NT2/D1 (cell line): Measurements from ENCODE around the gene HSF2.

Experiments used
- DNase-seq: peaks from one replicate; pipeline ENCODE4 v3.0.0-alpha.2; 2011; ENCODE audit warnings: low read depth, low spot score
- H3K27me3 ChIP-seq: 2 replicates; pipeline ENCODE4 v1.6.0; 2011; ENCODE audit warnings: mild to moderate bottlenecking; ENCODE audit not compliant: insufficient read length, insufficient read depth
- H3K36me3 ChIP-seq: 2 replicates; pipeline ENCODE4 v1.6.1; 2011; ENCODE audit warnings: mild to moderate bottlenecking, low read length, mixed read lengths; ENCODE audit not compliant: insufficient read depth, insufficient read length
- H3K4me1 ChIP-seq: 2 replicates; pipeline ENCODE4 v1.5.1; 2011; ENCODE audit not compliant: insufficient read depth, insufficient read length
- H3K4me3 ChIP-seq: 2 replicates; pipeline ENCODE4 v1.5.1; 2011; ENCODE audit warnings: low read depth; ENCODE audit not compliant: insufficient read length
- H3K9ac ChIP-seq: 2 replicates; pipeline ENCODE4 v1.6.0; 2011; ENCODE audit warnings: low read depth; ENCODE audit not compliant: insufficient read length
- H3K9me3 ChIP-seq: 2 replicates; pipeline ENCODE4 v1.5.1; 2011; ENCODE audit warnings: mild to moderate bottlenecking, low read length; ENCODE audit not compliant: insufficient read depth
- SUZ12 ChIP-seq: IDR thresholded peaks from 2 replicates; pipeline ENCODE4 v1.6.1; 2011; ENCODE audit not compliant: insufficient read length, insufficient read depth; ENCODE audit errors: extremely low read depth
- YY1 ChIP-seq: IDR thresholded peaks from 2 replicates; pipeline ENCODE4 v1.6.1; 2011; ENCODE audit not compliant: insufficient read length, insufficient read depth
- ZNF274 ChIP-seq: IDR thresholded peaks from 2 replicates; pipeline ENCODE4 v1.6.1; 2011; ENCODE audit warnings: mild to moderate bottlenecking, low read depth, low read length

Gene HSF2

DNA sequence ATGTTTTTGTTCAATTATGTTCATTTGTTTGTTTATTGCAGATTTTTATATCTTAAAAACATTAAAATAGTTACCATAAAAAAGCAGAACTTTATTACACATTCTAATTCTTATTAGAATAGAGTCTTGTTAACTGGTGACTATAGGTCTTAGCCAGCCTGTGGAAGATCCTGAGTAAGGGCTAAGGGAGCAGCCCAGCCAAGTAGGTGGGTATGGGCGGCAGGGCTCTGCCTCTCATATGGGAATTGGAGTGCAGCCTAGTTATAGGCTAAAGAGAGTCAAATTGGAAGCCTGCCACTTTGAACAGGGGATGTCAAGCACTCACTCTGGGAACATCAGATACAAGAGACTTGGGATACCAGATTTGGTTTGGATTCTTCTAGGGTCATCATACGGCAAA is 10.5 kb upstream of the HSF2 start:
- Histone ChIP-seq H3K36me3 (no peaks in the 10 kb centered on the region), H3K27me3 (peaks cover 49% of the 10 kb centered on the region), H3K4me3 (no peak overlapping the region), H3K4me1 (no peaks in the 10 kb centered on the region), H3K9me3 (no peaks in the 10 kb centered on the region), H3K9ac (no peak overlapping the region)
- TF ChIP-seq ZNF274: no peak
- TF ChIP-seq YY1: no peak
- TF ChIP-seq SUZ12: no peak
- no peak for DNase-seq

DNA sequence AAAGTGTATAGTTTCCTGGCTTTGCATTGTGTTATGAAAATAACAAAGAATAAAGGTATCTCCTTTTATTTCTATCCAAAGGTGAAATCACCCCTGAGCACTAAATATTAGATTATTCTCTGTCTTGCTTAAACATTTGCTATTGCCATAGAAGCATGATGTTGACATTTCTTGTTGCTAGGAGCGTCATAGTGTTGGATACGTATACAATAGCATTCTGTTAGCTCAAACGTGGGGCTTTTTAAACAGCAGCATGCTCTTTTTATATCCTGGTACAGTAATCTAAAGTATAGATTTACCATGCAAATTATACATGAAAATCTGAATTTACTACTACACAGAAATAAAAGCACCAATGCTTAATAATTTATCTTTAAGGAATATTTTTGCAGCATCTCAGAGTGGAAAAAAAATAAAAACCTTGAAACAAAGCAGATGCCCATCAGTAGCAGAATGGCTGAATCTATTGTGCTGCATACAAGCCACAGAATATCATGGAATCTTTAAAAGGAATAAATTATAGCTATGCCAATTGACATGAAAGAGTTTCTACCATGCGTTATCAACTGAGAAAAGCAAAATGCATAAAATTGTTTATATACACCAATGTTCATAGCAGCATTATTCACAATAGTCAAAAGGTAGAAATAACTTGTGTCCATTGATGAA is 9.6 kb upstream of the HSF2 start:
- H3K27me3 ChIP-seq: peaks cover 58% of the 10 kb centered on the region
- no peaks in the 10 kb centered on the region for H3K4me1 ChIP-seq
- DNase-seq: no peak
- no peaks in the 10 kb centered on the region for H3K36me3 ChIP-seq
- no peak for TF ChIP-seq ZNF274
- no peak for TF ChIP-seq YY1
- no peak for TF ChIP-seq SUZ12
- no peak overlapping the region for H3K4me3 ChIP-seq
- H3K9ac ChIP-seq: no peak overlapping the region
- H3K9me3 ChIP-seq: no peaks in the 10 kb centered on the region

DNA sequence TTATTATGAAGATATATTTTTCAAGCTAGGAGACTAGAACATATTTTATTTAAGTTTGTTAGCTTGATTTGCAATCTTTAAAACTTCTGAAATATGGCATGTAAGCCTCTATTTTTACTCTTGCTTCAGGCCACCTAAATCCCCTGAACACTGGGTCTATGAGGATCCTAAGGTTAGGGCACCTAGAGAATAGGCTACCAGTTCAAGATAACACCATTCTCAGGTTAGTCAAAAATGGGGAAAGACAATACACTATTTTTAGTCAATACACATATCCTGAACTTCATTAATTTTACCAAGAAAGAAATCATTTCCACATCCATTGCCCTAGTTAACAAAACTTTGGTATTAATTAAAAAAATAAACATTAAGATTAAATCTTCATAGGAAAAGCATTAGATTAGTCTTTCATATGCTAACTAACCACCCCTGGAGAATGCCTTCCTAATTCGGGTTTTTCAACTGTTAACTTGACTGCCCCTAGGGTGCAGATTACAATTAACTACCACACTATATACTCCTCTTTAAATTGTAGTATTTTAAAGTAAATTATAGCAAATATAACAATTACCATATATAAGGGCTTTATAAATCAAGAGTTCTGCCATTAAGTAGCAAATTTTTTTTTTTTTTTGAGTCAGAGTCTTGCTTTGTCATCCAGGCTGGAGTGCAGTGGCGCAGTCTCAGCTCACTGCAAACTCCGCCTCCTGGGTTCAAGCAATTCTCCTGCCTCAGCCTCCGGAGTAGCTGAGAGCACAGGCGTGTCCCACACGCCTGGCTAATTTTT is 6.7 kb upstream of the HSF2 start:
- no peaks in the 10 kb centered on the region for H3K4me1 ChIP-seq
- H3K4me3 ChIP-seq: no peak overlapping the region
- H3K9ac ChIP-seq: no peak overlapping the region
- no peaks in the 10 kb centered on the region for H3K9me3 ChIP-seq
- peaks cover 80% of the 10 kb centered on the region for H3K27me3 ChIP-seq
- no peak for DNase-seq
- TF ChIP-seq ZNF274 (no peak), SUZ12 (no peak), YY1 (no peak)
- H3K36me3 ChIP-seq: no peaks in the 10 kb centered on the region

DNA sequence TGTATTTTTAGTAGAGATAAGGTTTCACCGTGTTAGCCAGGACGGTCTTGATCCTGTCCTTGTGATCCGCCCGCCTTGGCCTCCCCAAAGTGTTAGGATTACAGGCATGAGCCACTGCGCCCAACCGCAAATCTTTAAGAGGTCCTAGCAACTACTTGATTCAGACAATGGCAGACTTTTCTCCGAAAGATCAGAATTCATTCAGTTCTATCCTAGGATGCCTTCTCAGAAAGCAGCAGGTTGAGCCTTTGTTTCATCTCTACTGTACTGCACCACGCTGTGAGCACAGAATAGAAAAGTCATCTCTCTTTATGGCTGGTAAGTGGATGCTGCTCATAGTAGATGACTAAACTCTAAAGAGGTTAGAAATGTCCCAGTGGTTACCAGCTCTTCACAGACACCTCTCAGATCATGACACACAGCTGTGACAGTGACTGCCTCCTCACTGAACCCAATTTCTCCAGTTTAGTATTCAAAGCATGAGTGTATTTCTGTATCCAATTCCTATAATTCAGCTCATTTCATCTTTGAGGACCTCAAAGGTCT is 6.0 kb upstream of the HSF2 start:
- TF ChIP-seq ZNF274: no peak
- TF ChIP-seq YY1: no peak
- TF ChIP-seq SUZ12: no peak
- DNase-seq: no peak
- peaks cover 79% of the 10 kb centered on the region for H3K27me3 ChIP-seq

DNA sequence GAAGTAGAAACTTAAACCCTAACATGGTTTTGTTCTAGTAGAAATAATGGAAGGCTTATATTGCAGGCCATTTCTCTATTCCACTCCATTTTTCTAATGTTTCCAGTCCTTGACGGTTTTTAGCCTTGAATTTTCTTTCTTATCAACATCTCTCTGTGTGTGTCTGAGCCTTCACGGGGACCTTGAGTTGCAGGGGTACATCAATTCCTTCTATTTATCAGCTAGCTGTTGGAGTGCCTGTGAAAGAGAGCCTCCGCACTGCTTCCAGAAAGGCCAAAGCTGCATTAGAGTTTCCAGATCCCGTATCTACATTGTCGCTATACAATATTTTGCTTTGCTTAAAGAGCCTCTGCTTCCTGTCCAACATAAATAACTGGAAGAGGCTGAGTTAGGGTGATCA is 5.4 kb upstream of the HSF2 start:
- Histone ChIP-seq H3K4me3 (no peak overlapping the region), H3K27me3 (peaks cover 74% of the 10 kb centered on the region), H3K36me3 (no peaks in the 10 kb centered on the region), H3K4me1 (no peaks in the 10 kb centered on the region), H3K9me3 (no peaks in the 10 kb centered on the region), H3K9ac (no peak overlapping the region)
- DNase-seq: no peak
- TF ChIP-seq ZNF274 (no peak), YY1 (no peak), SUZ12 (no peak)

More for the DNA sequence above, 6.0 kb upstream of the HSF2 start:
- H3K9me3 ChIP-seq: no peaks in the 10 kb centered on the region
- H3K4me3 ChIP-seq: no peak overlapping the region
- H3K4me1 ChIP-seq: no peaks in the 10 kb centered on the region
- H3K9ac ChIP-seq: no peak overlapping the region
- H3K36me3 ChIP-seq: no peaks in the 10 kb centered on the region

DNA sequence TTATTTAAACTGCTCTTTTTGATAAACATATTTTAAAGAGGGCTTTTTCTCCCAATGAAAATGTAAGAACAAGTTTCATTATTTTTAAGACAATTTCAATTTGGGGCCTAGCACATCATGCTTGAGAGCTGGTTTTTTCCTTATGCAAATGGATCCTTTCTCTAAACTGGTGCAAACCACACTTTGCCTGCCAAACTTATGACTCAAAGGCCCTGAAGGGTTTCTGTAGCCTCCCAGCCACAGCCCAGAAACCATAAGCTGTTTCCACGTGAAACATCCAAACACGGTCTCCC is 451 bp upstream of the HSF2 start:
- H3K4me3 ChIP-seq: no peak overlapping the region
- no peaks in the 10 kb centered on the region for H3K36me3 ChIP-seq
- TF ChIP-seq YY1 (no peak), SUZ12 (no peak), ZNF274 (no peak)

DNA sequence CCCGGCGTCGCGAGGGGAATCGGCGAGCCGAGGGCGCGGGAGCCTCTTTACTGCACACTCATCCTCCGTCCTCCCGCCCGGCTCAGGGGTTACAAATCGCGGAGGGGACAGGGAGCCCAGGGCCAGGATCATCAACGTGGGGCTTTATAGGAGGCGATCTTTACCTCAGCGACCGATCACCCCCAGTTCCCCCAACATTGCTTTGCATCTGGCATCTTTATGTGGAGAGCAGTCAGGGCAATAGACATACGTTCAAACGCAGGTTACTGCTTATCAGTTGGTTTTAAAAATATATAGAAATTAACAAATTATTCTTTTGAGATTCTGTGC is 634 bp downstream of the HSF2 start:
- no peak for DNase-seq
- TF ChIP-seq YY1: no peak
- H3K9ac ChIP-seq: peak overlapping the region; percentile 94
- H3K4me1 ChIP-seq: no peaks in the 10 kb centered on the region
- peaks cover 28% of the 10 kb centered on the region for H3K27me3 ChIP-seq
- H3K4me3 ChIP-seq: peak overlapping the region; percentile 91
- no peaks in the 10 kb centered on the region for H3K36me3 ChIP-seq
- H3K9me3 ChIP-seq: no peaks in the 10 kb centered on the region

More for the DNA sequence above, 451 bp upstream of the HSF2 start:
- H3K27me3 ChIP-seq: peaks cover 39% of the 10 kb centered on the region
- no peak for DNase-seq
- no peaks in the 10 kb centered on the region for H3K9me3 ChIP-seq
- H3K4me1 ChIP-seq: no peaks in the 10 kb centered on the region
- H3K9ac ChIP-seq: no peak overlapping the region
